Hepatocyte (in vitro differentiated cells): ENCODE data around the gene EFCAB6.

Experiments used
- CTCF ChIP-seq: fragments of 200-600 bp; sonication (generic); IDR thresholded peaks from 2 replicates; pipeline ENCODE4 v1.5.1; 2016; ENCODE audit warnings: antibody characterized with exemption, mild to moderate bottlenecking; ENCODE audit not compliant: poor library complexity
- EZH2 ChIP-seq: fragments of 200-600 bp; sonication (generic); IDR thresholded peaks from 2 replicates; pipeline ENCODE4 v1.6.1; 2016; ENCODE audit warnings: antibody characterized with exemption, mild to moderate bottlenecking, borderline replicate concordance

GRCh38 chr22:43851979-43852307 lies 39.8 kb upstream of the EFCAB6 start:
- TF ChIP-seq CTCF (no peak), EZH2 (no peak)
